Measurements from ENCODE around the gene GPR161. TPM values are rescaled to one million over a fixed set of nuclear protein-coding genes. Genes with fewer than 3 reads are reported as not detected.

GPR161 gene
- total RNA-seq, 1 experiment from 2014 or later: 13.7 TPM

DNA sequence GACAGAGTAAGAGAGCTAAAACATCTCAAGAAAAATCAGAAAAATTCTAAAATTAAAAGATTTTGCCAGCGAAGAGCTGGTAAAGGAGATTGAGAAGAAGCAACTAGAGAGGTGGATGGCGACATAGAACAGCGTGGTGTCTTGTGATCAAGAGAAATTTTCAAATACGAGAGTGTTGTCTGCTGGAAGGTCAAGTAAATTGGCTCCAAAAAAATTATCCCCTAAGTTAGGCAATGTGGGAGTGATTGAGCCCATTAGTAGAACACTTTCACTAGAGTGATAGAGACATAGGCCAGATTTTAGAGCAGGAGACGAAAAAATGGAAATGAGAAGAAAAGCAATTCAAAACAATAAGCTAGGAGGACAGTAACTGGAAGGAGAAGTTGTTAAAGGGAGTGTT lies 105.5 kb downstream of the GPR161 start:
- BruUV-seq (replicated peaks): no TSS peak
- POLR2A ChIA-PET: no interaction called here

More for the DNA sequence above, 105.5 kb downstream of the GPR161 start:
- TF ChIP-seq, protein P1, sequence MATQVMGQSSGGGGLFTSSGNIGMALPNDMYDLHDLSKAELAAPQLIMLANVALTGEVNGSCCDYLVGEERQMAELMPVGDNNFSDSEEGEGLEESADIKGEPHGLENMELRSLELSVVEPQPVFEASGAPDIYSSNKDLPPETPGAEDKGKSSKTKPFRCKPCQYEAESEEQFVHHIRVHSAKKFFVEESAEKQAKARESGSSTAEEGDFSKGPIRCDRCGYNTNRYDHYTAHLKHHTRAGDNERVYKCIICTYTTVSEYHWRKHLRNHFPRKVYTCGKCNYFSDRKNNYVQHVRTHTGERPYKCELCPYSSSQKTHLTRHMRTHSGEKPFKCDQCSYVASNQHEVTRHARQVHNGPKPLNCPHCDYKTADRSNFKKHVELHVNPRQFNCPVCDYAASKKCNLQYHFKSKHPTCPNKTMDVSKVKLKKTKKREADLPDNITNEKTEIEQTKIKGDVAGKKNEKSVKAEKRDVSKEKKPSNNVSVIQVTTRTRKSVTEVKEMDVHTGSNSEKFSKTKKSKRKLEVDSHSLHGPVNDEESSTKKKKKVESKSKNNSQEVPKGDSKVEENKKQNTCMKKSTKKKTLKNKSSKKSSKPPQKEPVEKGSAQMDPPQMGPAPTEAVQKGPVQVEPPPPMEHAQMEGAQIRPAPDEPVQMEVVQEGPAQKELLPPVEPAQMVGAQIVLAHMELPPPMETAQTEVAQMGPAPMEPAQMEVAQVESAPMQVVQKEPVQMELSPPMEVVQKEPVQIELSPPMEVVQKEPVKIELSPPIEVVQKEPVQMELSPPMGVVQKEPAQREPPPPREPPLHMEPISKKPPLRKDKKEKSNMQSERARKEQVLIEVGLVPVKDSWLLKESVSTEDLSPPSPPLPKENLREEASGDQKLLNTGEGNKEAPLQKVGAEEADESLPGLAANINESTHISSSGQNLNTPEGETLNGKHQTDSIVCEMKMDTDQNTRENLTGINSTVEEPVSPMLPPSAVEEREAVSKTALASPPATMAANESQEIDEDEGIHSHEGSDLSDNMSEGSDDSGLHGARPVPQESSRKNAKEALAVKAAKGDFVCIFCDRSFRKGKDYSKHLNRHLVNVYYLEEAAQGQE (IDR thresholded peaks at IDR 0.05; ENCODE audit: low read depth): no peak
- TF ChIP-seq, protein P2, sequence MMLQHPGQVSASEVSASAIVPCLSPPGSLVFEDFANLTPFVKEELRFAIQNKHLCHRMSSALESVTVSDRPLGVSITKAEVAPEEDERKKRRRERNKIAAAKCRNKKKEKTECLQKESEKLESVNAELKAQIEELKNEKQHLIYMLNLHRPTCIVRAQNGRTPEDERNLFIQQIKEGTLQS (IDR thresholded peaks at IDR 0.05): no peak
- TF ChIP-seq, protein P3, sequence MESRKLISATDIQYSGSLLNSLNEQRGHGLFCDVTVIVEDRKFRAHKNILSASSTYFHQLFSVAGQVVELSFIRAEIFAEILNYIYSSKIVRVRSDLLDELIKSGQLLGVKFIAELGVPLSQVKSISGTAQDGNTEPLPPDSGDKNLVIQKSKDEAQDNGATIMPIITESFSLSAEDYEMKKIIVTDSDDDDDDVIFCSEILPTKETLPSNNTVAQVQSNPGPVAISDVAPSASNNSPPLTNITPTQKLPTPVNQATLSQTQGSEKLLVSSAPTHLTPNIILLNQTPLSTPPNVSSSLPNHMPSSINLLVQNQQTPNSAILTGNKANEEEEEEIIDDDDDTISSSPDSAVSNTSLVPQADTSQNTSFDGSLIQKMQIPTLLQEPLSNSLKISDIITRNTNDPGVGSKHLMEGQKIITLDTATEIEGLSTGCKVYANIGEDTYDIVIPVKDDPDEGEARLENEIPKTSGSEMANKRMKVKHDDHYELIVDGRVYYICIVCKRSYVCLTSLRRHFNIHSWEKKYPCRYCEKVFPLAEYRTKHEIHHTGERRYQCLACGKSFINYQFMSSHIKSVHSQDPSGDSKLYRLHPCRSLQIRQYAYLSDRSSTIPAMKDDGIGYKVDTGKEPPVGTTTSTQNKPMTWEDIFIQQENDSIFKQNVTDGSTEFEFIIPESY (IDR thresholded peaks at IDR 0.05; ENCODE audit: extremely low read depth, insufficient replicate concordance, low read length): no peak
- TF ChIP-seq TCF7L2 (IDR thresholded peaks at IDR 0.05; ENCODE audit: borderline replicate concordance, extremely low read depth, insufficient read depth, insufficient read length) (no peak), EGR1 (IDR thresholded peaks at IDR 0.05; ENCODE audit: low read depth) (no peak), EZH2 (IDR thresholded peaks at IDR 0.05) (no peak), CEBPB (IDR thresholded peaks at IDR 0.05; ENCODE audit: low read depth) (no peak), EZH2phosphoT487 (IDR thresholded peaks at IDR 0.05; ENCODE audit: borderline replicate concordance) (no peak), ZFX (IDR thresholded peaks at IDR 0.05) (no peak), YY1 (IDR thresholded peaks at IDR 0.05; ENCODE audit: extremely low read depth, insufficient replicate concordance, low read depth, low read length) (no peak)
- Histone ChIP-seq H4K20me1 (ENCODE audit: insufficient read depth) (no peaks in the 10 kb centered on the region), H3K9me3 (ENCODE audit: control insufficient read depth in 1 of 2, insufficient read depth in 1 of 2, low read depth in 1 of 2, low read length in 2 of 2) (no peaks in the 10 kb centered on the region), H3K27me3 (ENCODE audit: insufficient read depth, low read length) (no peaks in the 10 kb centered on the region), H3K4me1 (ENCODE audit: control insufficient read depth in 1 of 2, insufficient read depth in 2 of 2, low read length in 2 of 2) (no peaks in the 10 kb centered on the region), H3K27ac (ENCODE audit: low read depth, low read length) (no peak overlapping the region), H3K36me3 (ENCODE audit: control insufficient read depth in 1 of 2, insufficient read depth in 2 of 2, low read length in 2 of 2) (no peaks in the 10 kb centered on the region), H3K4me3 (replicated peaks in 1 of 2; ENCODE audit: low read depth in 1 of 2, low read length in 2 of 2) (no peak overlapping the region), H3K9ac (ENCODE audit: low read length) (no peak overlapping the region), H2AFZ (ENCODE audit: low read depth, low read length, poor library complexity, severe bottlenecking) (no peak overlapping the region), H3K4me2 (ENCODE audit: low read length) (no peak overlapping the region), H3K9me2 (ENCODE audit: insufficient read depth) (no peaks in the 10 kb centered on the region), H3K79me2 (ENCODE audit: insufficient read depth, low read length) (no peaks in the 10 kb centered on the region)
- RAD21 ChIA-PET (ENCODE audit: low non-redundant PET in 1 of 2, low total read pairs in 2 of 2, uncharacterized antibody in 2 of 2, unreplicated experiment in 2 of 2): no interaction called here
- ATAC-seq: no peak
- DNase-seq (ENCODE audit: low read depth, low spot score): no peak
- CTCF ChIA-PET: no interaction called here
- intact Hi-C loops (cut with micrococcal nuclease): no loop called here

Other genes with a start within 250 kb of the GPR161 start
- 0.30 TPM for gene ADCY10, start 222.8 kb downstream of the GPR161 start, total RNA-seq (2021; ENCODE audit: unreplicated experiment)
- gene DCAF6, start 200.2 kb downstream of the GPR161 start, total RNA-seq (2021; ENCODE audit: unreplicated experiment): 34.2 TPM
- 49.9 TPM for gene MPC2, start 199.9 kb downstream of the GPR161 start, total RNA-seq (2021; ENCODE audit: unreplicated experiment)
- gene TIPRL, start 42.0 kb upstream of the GPR161 start, total RNA-seq (2021; ENCODE audit: unreplicated experiment): 36.4 TPM
- gene SFT2D2, start 89.1 kb upstream of the GPR161 start, total RNA-seq (2021; ENCODE audit: unreplicated experiment): 57.5 TPM
- 3.0 TPM for gene TBX19, start 143.9 kb upstream of the GPR161 start, total RNA-seq (2021; ENCODE audit: unreplicated experiment)